Keratinocyte (primary cell): ENCODE results near the gene LAMA2. TPM values are rescaled to one million over a fixed set of nuclear protein-coding genes. Genes with fewer than 3 reads are reported as not detected.
A peak's percentile ranks its signal among the peaks of the same experiment; 100 is the strongest.

ENCODE experiments used
- DNase-seq: peaks from one replicate; pipeline ENCODE4 v3.0.0-alpha.2; 2011; ENCODE audit warnings: low read depth, missing footprints, low spot score
- FAIRE-seq: peaks from 2 replicates; lab custom pipeline; 2011; peaks lifted over from hg19 to GRCh38; lab: Jason Lieb, UNC
- H2AFZ ChIP-seq: 2 replicates; pipeline ENCODE4 v1.6.0; 2012; ENCODE audit warnings: low read length, control low read depth, inconsistent platforms; ENCODE audit not compliant: control insufficient read depth
- H3K27ac ChIP-seq: 2 replicates; pipeline ENCODE4 v1.5.1; 2011; ENCODE audit warnings: low read length; ENCODE audit not compliant: control insufficient read depth, insufficient read depth
- H3K27me3 ChIP-seq: 3 replicates; pipeline ENCODE4 v1.6.0; 2011; ENCODE audit warnings: low read length; ENCODE audit not compliant: control insufficient read depth, insufficient read depth; ENCODE audit errors: extremely low read depth
- H3K36me3 ChIP-seq, 2 experiments: 2 replicates in 1 of 2; 3 replicates in 1 of 2; pipeline ENCODE4 v1.5.1; 2011; ENCODE audit warnings: low read length in 2 of 2, mild to moderate bottlenecking in 1 of 2; ENCODE audit not compliant: control insufficient read depth in 2 of 2, insufficient read depth in 2 of 2; ENCODE audit errors: extremely low read depth in 1 of 2
- H3K4me1 ChIP-seq: 3 replicates; pipeline ENCODE4 v1.5.1; 2011; ENCODE audit warnings: low read length; ENCODE audit not compliant: control insufficient read depth, insufficient read depth; ENCODE audit errors: extremely low read depth
- H3K4me2 ChIP-seq: 3 replicates; pipeline ENCODE4 v1.6.0; 2011; ENCODE audit warnings: low read depth, low read length; ENCODE audit not compliant: control insufficient read depth, insufficient read depth; ENCODE audit errors: extremely low read depth
- H3K4me3 ChIP-seq, 3 experiments: fragments of 200-600 bp in 1 of 3; sonication (generic) in 1 of 3; 2 replicates in 2 of 3; 3 replicates in 1 of 3; pipeline ENCODE4 v1.5.1; 2011 to 2016; ENCODE audit warnings: low read length in 3 of 3, mild to moderate bottlenecking in 3 of 3, control low read depth in 2 of 3, inconsistent platforms in 1 of 3, low read depth in 1 of 3, mixed read lengths in 1 of 3, mixed run types in 1 of 3, moderate library complexity in 1 of 3; ENCODE audit not compliant: control insufficient read depth in 2 of 3, insufficient read depth in 2 of 3; ENCODE audit errors: extremely low read depth in 1 of 3
- H3K79me2 ChIP-seq: 2 replicates; pipeline ENCODE4 v1.6.0; 2012; ENCODE audit warnings: low read length; ENCODE audit not compliant: control insufficient read depth, insufficient read depth
- H3K9ac ChIP-seq: 3 replicates; pipeline ENCODE4 v1.6.0; 2011; ENCODE audit warnings: low read length; ENCODE audit not compliant: control insufficient read depth, insufficient read depth; ENCODE audit errors: extremely low read depth
- H3K9me1 ChIP-seq: 3 replicates; pipeline ENCODE4 v1.6.0; 2011; ENCODE audit warnings: low read length; ENCODE audit not compliant: control insufficient read depth, insufficient read depth; ENCODE audit errors: extremely low read depth
- H3K9me3 ChIP-seq: 2 replicates; pipeline ENCODE4 v1.5.1; 2012; ENCODE audit warnings: low read depth, low read length; ENCODE audit not compliant: control insufficient read depth
- H4K20me1 ChIP-seq: 3 replicates; pipeline ENCODE4 v1.6.0; 2011; ENCODE audit warnings: low read length; ENCODE audit not compliant: control insufficient read depth, insufficient read depth; ENCODE audit errors: extremely low read depth
- CTCF ChIP-seq, 3 experiments: IDR thresholded peaks in 1 of 3; conservative IDR thresholded peaks in 1 of 3; optimal IDR thresholded peaks in 1 of 3; 2 replicates in 2 of 3; 3 replicates in 1 of 3; pipeline versions ENCODE3 to v1.5.1; 2011; ENCODE audit warnings: low read length in 3 of 3, mild to moderate bottlenecking in 3 of 3, moderate library complexity in 2 of 3, control low read depth in 1 of 3, inconsistent platforms in 1 of 3; ENCODE audit not compliant: insufficient read depth in 2 of 3; ENCODE audit errors: extremely low read depth in 1 of 3
- EZH2 ChIP-seq: IDR thresholded peaks from one replicate; pipeline ENCODE4 v1.6.1; 2012; ENCODE audit warnings: inconsistent platforms, mild to moderate bottlenecking, low read length, moderate library complexity
- dilution Hi-C: fragments of 300-500 bp; cut with MboI; formaldehyde crosslinking; loops from one replicate; pipeline ENCODE4 v1.7.0; 2020; ENCODE audit warnings: low sequenced_read_pairs; ENCODE audit not compliant: extremely low pct_ligation_motif_present
- polyA plus RNA-seq, 5 experiments: library from polyadenylated mRNA; depleted of rRNA in 3 of 5; stranded (reverse) in 3 of 5; stranded (forward) in 1 of 5; unstranded in 1 of 5; fragments of >200 nt; gene quantifications; 1 replicate in 1 of 5; 2 replicates in 3 of 5; 3 replicates in 1 of 5; pipeline versions ENCODE4 v1.2.1 to v1.2.3, GENCODE V29; 2011 to 2012; ENCODE audit warnings: missing spikeins in 2 of 5, low read depth in 1 of 5, low replicate concordance in 1 of 5

The LAMA2 gene
- polyA plus RNA-seq, 1 donor (not counting 4 experiments of a cell fraction or from before 2014, with no cell fraction given): 1.4 TPM

- H3K27me3 ChIP-seq: no peaks in the 10 kb centered on the region
- TF ChIP-seq EZH2 (no peak), CTCF (optimal IDR thresholded peaks at IDR 0.05 in 1 of 3, IDR thresholded peaks at IDR 0.05 in 1 of 3, conservative IDR thresholded peaks at IDR 0.05 in 1 of 3; ENCODE audit: extremely low read depth in 1 of 3, insufficient read depth in 2 of 3, low read length in 3 of 3) (no peak)
- H3K4me1 ChIP-seq: no peaks in the 10 kb centered on the region
- H3K4me2 ChIP-seq: no peak overlapping the region
- no peaks in the 10 kb centered on the region for H3K36me3 ChIP-seq
- H2AFZ ChIP-seq: no peak overlapping the region
- H3K9me3 ChIP-seq: no peaks in the 10 kb centered on the region
- no peaks in the 10 kb centered on the region for H3K79me2 ChIP-seq
- no peak overlapping the region for H3K4me3 ChIP-seq
- H3K9me1 ChIP-seq: no peaks in the 10 kb centered on the region
- H4K20me1 ChIP-seq: no peaks in the 10 kb centered on the region
- no peak overlapping the region for H3K9ac ChIP-seq
- dilution Hi-C loops: no loop called here
- no peak overlapping the region for H3K27ac ChIP-seq
- FAIRE-seq (peak; percentile 5), DNase-seq (no peak)
Observed at GRCh38 chr6:129136751-129137150, 253.8 kb downstream of the LAMA2 start.

- no peaks in the 10 kb centered on the region for H3K4me1 ChIP-seq
- DNase-seq (no peak), FAIRE-seq (no peak)
- H3K9me3 ChIP-seq: no peaks in the 10 kb centered on the region
- no peaks in the 10 kb centered on the region for H3K36me3 ChIP-seq
- H3K4me3 ChIP-seq: no peak overlapping the region
- H3K9ac ChIP-seq: no peak overlapping the region
- H3K79me2 ChIP-seq: no peaks in the 10 kb centered on the region
- no peaks in the 10 kb centered on the region for H4K20me1 ChIP-seq
- dilution Hi-C loops: no loop called here
- H2AFZ ChIP-seq: no peak overlapping the region
- TF ChIP-seq CTCF (optimal IDR thresholded peaks at IDR 0.05 in 1 of 3, IDR thresholded peaks at IDR 0.05 in 1 of 3, conservative IDR thresholded peaks at IDR 0.05 in 1 of 3; ENCODE audit: extremely low read depth in 1 of 3, insufficient read depth in 2 of 3, low read length in 3 of 3) (no peak), EZH2 (no peak)
- H3K9me1 ChIP-seq: no peaks in the 10 kb centered on the region
- H3K27me3 ChIP-seq: no peaks in the 10 kb centered on the region
- no peak overlapping the region for H3K27ac ChIP-seq
- H3K4me2 ChIP-seq: no peak overlapping the region
Observed at GRCh38 chr6:129138739-129139405, 255.9 kb downstream of the LAMA2 start.
